Measurements from ENCODE around the gene RNASEH2C.
"Not testable (repeated sequence)": the region's sequence is repeated elsewhere in the genome, so short reads cannot be mapped to it uniquely, and the experiment has no call there.

The RNASEH2C gene

DNA sequence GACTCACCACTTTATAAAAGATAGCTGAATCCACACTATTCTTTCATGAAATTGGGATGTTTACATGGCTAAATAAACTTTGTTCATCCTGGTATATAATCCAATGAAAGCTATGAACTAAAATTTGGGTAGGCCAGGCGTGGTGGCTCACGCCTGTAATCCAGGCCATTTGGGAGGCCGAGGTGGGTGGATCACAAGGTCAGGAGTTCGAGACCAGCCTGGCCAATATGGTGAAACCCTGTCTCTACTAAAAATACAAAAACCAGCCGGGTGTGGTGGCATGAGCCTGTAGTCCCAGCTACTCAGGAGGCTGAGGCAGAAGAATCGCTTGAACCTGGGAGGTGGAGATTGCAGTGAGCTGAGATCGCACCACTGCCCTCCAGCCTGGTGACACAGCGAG, 28.8 kb downstream of the RNASEH2C start:
- DNase-seq (ENCODE audit: low read depth in 1 of 2, low spot score in 1 of 2), result not testable (repeated sequence)

DNA sequence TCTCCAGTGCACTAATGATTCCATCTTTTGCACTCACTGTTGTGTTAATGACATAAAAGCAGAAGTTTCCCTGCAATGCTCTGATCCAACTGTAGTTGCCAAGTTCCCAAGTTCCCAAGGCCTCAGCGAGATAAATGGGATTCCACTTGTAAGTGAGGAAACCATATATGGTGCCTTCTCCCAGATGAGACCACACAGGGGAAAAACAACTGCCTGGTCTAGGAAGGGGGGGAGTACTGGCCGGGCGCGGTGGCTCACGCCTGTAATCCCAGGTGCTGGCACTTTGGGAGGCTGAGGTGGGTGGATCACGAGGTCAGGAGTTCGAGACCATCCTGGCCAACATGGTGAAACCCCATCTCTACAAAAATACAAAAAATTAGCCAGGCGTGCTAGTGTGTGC, 34.6 kb downstream of the RNASEH2C start:
- no peak for DNase-seq (ENCODE audit: low read depth in 1 of 2, low spot score in 1 of 2)

DNA sequence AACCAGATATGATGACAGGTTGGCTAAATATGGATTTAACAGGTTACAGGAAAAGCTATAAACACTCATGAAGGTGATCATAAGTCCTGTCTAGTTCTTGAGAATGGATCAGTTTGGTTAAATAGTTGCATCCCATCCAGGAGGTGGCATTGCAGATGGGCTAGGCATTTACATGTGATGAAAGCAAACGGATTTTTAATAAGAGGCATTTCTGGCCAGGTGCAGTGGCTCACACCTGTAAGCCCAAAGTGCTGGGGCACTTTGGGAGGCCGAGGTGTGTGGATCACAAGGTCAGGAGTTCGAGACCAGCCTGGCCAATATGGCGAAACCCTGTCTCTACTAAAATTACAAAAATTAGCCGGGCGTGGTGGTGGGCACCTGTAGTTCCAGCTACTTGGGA, 37.1 kb downstream of the RNASEH2C start:
- DNase-seq (ENCODE audit: low read depth in 1 of 2, low spot score in 1 of 2), result not testable (repeated sequence)

DNA sequence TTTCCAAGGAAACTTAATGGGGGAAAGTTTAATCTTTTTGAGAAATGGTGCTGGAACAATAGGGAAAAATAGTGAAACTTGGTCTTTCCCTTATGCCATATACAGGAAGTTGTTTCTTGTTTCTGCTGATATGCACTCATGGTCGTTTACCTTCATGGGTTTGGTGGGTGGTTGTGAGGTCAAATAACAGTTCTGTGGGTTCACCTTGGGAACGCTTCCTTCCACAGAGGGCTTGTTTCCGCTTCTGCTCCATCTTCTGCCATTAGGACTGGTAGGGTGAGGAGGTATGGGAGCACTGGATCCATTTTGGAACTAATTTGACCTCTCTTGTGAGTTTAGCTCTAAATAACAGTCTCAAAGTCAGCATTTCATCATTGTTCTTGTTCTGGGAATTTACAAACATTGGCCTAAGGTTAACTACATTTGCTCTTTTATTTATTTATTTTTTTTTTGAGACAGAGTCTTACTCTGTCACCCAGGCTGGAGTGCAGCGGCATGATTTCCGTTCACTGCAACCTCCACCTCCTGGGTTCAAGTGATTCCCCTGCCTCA, 40.3 kb downstream of the RNASEH2C start:
- DNase-seq (ENCODE audit: low read depth in 1 of 2, low spot score in 1 of 2), result no peak

DNA sequence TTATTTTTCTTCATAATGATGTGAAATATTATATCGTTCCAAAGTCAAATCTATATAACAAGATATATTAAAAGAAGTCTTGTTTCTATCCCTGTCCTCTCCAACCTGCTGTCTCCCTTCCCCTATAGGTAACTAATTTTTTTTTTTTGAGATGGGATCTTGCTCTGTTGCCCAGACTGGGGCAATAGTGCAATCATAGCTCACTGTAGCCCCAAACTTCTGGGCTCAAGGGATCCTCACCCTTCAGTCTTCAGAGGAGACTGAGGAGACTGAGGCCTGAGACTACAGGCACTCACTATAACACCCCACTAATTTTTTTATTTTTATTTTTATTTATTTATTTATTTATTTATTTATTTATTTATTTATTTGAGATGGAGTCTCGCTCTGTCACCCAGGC, 47.6 kb downstream of the RNASEH2C start:
- no peak for DNase-seq (ENCODE audit: low read depth in 1 of 2, low spot score in 1 of 2)

DNA sequence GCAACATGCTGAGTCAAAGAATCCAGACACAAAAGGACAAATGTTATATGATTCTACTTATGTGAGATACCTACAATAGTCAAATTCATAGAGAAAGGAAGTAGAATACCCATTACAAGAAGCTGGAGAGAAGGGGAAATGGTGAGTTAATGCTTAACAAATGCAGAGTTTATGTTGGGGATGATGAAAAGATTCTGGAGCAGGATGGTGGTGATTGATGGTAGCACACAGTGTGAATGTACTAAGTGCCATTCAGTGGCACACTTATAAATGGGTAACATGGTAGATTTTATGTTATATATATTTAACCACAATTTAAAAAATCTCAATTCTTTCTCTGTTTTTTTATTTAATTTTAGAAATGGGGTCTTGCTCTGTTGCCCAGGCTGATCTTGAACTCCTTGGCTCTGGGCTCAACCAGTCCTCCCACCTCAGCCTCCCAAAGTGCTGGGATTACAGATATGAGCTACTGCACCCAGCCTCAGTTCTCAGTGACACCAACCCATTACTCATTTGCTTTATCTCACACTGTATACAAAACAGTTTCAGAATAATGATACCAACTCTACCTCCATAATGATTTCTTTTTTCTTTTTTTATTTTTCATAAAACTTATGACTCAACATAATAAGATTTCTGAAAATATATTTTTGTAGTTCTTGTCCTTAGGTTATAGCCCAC, 48.3 kb downstream of the RNASEH2C start:
- no peak for DNase-seq (ENCODE audit: low read depth in 1 of 2, low spot score in 1 of 2)

Measured in activated T-helper 1 cell treated with anti-CD3 and anti-CD28 coated beads, Interleukin-2, amount 50 U/mL, for 16 hours (primary cell).